Measurements from ENCODE around the gene SPINT2.
A peak's percentile ranks its signal among the peaks of the same experiment; 100 is the strongest.

DNA sequence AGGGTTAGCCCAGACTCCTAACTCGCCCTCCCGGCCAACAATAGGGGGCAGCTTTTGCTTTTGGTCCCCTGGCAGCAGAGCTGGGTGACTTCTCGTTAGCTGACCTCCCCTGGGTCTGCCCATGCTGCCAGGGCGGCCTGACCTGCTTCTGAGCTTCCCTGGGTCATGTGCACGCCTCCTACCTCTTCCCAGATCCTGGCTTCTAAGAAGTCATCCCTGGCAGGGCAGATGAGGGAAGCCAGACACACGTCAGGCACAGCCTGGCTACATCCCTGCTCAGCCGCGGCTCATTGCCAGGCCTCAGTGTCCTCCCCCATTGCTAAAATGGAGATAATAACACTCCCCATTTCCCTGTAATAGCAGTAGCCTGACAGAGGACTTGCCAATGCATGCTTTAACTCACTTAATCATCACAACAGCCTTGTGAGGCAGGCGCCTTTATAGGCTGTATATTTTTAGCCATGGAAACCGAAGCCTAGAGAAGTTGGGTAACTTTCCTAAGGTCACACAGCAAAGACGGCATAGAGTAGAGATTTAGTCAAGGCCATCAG, 57.3 kb downstream of the SPINT2 start:
- peak in 1 of 2 donors; percentile 17 for TF ChIP-seq POLR2A (IDR thresholded peaks at IDR 0.05)
- TF ChIP-seq, protein P1, sequence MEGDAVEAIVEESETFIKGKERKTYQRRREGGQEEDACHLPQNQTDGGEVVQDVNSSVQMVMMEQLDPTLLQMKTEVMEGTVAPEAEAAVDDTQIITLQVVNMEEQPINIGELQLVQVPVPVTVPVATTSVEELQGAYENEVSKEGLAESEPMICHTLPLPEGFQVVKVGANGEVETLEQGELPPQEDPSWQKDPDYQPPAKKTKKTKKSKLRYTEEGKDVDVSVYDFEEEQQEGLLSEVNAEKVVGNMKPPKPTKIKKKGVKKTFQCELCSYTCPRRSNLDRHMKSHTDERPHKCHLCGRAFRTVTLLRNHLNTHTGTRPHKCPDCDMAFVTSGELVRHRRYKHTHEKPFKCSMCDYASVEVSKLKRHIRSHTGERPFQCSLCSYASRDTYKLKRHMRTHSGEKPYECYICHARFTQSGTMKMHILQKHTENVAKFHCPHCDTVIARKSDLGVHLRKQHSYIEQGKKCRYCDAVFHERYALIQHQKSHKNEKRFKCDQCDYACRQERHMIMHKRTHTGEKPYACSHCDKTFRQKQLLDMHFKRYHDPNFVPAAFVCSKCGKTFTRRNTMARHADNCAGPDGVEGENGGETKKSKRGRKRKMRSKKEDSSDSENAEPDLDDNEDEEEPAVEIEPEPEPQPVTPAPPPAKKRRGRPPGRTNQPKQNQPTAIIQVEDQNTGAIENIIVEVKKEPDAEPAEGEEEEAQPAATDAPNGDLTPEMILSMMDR (IDR thresholded peaks at IDR 0.05) = peak in 1 of 12 donors; percentile 5
